ENCODE results near the gene NNT. TPM values are rescaled to one million over a fixed set of nuclear protein-coding genes. Genes with fewer than 3 reads are reported as not detected.
"Not testable (repeated sequence)": the region's sequence is repeated elsewhere in the genome, so short reads cannot be mapped to it uniquely, and the experiment has no call there.

NNT gene
- total RNA-seq, 2 experiments from 2014 or later, result 103 to 115 TPM

DNA sequence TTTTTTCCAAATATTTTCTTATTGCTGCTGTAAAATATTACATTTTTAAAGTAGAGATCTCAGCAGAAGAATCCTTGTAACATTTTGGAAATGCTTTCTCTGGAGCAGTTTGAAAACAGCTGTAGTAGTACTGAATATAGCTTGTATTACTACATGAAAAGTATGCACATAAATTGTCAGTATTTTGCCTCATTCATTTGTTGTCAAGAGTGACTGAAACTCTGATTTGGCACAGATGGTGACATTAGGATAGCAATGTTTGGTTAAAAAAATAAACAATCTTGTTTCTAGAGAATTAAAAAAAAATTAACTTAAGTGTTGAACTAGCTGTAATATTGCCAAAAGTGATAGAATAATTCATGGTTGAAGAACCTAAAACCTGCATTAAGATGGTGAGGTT lies 90.4 kb downstream of the NNT start:
- Mint-ChIP-seq H3K27me3 (no peaks in the 10 kb centered on the region), H3K27ac (no peak overlapping the region), H3K36me3 (peaks cover 76% of the 10 kb centered on the region), H3K4me3 (no peak overlapping the region), H3K4me1 (no peaks in the 10 kb centered on the region), H3K9me3 (ENCODE audit: low read depth) (peaks cover 17% of the 10 kb centered on the region)
- CTCF ChIA-PET, result no interaction called here
- DNase-seq, result no peak
- ATAC-seq, result no peak

DNA sequence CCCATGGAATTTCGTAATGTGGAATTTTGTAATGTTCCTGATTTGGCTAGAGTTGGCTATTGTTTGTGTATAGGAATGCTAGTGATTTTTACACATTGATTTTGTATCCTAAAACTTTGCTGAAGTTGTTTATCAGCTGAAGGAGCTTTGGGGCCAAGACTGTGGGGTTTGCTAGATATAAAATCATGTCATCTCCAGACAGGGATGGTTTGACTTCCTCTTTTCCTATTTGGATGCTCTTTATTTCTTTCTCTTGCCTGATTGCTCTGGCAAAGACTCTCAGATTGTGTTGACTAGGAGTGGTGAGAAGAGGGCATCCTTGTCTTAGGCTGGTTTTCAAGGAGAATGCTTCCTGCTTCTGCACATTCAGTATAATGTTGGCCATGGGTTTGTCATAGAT lies 91.0 kb downstream of the NNT start:
- H3K36me3 Mint-ChIP-seq, result peaks cover 70% of the 10 kb centered on the region
- no peaks in the 10 kb centered on the region for H3K27me3 Mint-ChIP-seq
- H3K27ac Mint-ChIP-seq, result no peak overlapping the region
- CTCF ChIA-PET, result no interaction called here
- H3K4me1 Mint-ChIP-seq, result no peaks in the 10 kb centered on the region
- H3K9me3 Mint-ChIP-seq (ENCODE audit: low read depth), result peaks cover 17% of the 10 kb centered on the region
- DNase-seq (no peak), ATAC-seq (no peak)
- no peak overlapping the region for H3K4me3 Mint-ChIP-seq

DNA sequence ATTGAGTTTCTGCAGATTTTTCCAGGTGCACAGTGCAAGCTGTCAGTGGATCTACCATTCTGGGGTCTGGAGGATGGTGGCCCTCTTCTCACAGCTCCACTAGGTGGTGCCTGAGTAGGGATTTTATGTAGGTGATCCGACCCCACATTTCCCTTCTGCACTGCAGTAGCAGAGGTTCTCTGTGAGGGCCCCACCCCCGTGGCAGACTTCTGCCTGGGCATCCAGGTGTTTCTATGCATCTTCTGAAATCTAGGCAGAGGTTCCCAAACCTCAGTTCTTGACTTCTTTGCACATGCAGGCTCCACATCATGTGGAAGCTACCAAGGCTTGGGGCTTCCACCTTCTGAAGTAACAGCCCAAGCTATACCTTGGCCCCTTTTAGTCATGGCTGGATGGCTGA lies 93.5 kb downstream of the NNT start:
- DNase-seq, CTCF ChIA-PET, H3K27ac Mint-ChIP-seq, H3K4me1 Mint-ChIP-seq, H3K27me3 Mint-ChIP-seq, ATAC-seq, H3K4me3 Mint-ChIP-seq: not testable (repeated sequence)
- peaks cover 17% of the 10 kb centered on the region for H3K9me3 Mint-ChIP-seq (ENCODE audit: low read depth)
- H3K36me3 Mint-ChIP-seq, result peaks cover 61% of the 10 kb centered on the region

DNA sequence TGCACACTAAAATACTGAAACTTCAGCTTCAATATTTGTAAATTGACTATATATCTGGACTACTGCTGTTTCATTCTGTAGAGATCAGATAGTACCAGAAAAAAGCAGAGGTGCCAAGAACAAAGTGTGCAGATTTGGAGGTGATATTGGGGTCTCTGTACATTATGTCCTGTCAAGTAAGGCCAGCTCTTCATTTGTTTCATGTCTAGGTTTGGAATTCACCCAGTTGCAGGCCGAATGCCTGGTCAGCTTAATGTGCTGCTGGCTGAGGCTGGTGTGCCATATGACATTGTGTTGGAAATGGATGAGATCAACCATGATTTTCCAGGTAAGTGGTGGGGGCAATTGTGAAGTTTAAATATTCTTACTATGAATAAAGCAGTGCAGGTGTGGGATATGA lies 96.9 kb downstream of the NNT start:
- DNase-seq (no peak), ATAC-seq (no peak)
- H3K9me3 Mint-ChIP-seq (ENCODE audit: low read depth), result peaks cover 11% of the 10 kb centered on the region
- no peak overlapping the region for H3K27ac Mint-ChIP-seq
- no peaks in the 10 kb centered on the region for H3K27me3 Mint-ChIP-seq
- no peaks in the 10 kb centered on the region for H3K4me1 Mint-ChIP-seq
- CTCF ChIA-PET, result no interaction called here
- peaks cover 60% of the 10 kb centered on the region for H3K36me3 Mint-ChIP-seq
- H3K4me3 Mint-ChIP-seq, result no peak overlapping the region

DNA sequence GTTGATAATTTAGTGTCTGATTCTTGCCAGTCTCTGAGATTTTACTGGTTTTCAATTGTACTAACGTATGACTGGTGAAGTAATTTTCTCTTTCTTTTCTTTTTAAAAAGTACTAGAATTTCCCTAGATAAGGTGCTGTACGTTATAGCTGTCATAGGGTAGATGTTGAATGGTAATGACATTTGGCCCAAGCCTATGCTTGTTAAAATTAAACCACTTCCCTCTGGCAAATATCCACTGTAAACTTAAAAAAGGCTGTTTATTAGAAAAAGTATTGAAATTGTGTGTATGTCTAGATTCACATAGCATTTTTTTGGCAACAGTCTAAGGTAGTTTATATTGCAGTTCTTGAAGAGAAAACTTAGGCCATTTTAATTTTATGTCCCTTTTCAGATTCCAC lies 97.6 kb downstream of the NNT start:
- no peak for DNase-seq
- ATAC-seq, result no peak
- no peaks in the 10 kb centered on the region for H3K4me1 Mint-ChIP-seq
- H3K27me3 Mint-ChIP-seq, result no peaks in the 10 kb centered on the region
- CTCF ChIA-PET, result no interaction called here
- H3K4me3 Mint-ChIP-seq, result no peak overlapping the region
- H3K27ac Mint-ChIP-seq, result no peak overlapping the region
- H3K9me3 Mint-ChIP-seq (ENCODE audit: low read depth), result peaks cover 6% of the 10 kb centered on the region
- H3K36me3 Mint-ChIP-seq, result peaks cover 59% of the 10 kb centered on the region

DNA sequence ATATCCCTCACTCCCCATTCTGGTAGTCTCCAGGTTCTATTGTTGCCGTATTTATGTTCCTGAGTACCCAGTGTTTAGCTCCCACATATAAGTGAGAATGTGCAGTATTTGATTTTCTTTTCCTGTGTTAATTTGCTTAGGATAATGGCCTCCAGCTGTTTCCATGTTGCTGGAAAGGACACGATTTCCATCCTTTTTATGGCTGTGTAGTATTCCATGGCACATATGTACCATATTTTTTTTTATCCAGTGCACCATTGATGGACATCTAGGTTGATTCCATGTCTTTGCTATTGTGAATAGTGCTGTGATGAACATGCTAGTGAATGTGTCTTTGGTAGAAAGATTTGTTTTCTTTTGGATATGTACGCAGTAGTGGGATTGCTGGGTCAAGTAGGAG lies 98.2 kb downstream of the NNT start:
- CTCF ChIA-PET, result no interaction called here
- DNase-seq (no peak), ATAC-seq (no peak)
- peaks cover 1% of the 10 kb centered on the region for H3K9me3 Mint-ChIP-seq (ENCODE audit: low read depth)
- no peak overlapping the region for H3K4me3 Mint-ChIP-seq
- no peak overlapping the region for H3K27ac Mint-ChIP-seq
- H3K4me1 Mint-ChIP-seq, result no peaks in the 10 kb centered on the region
- H3K36me3 Mint-ChIP-seq, result peaks cover 55% of the 10 kb centered on the region
- no peaks in the 10 kb centered on the region for H3K27me3 Mint-ChIP-seq

DNA sequence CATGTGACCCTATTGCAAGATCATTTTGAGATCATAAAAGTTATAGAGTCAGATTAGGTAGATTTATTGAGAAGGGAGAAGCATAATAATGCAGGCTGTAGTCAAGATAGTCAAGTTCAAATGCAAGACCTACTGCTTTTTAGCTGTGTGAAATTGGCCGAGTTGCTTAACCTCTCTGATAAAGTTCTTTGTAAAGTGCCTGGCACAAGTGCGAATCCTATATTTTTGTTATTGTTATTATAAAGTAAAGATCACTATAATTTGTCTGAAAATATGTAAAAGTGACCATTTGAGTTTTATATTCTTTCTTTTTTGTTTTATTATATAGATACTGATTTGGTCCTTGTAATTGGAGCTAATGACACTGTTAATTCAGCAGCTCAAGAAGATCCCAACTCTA lies 99.3 kb downstream of the NNT start:
- Mint-ChIP-seq H3K27me3 (no peaks in the 10 kb centered on the region), H3K9me3 (ENCODE audit: low read depth) (no peaks in the 10 kb centered on the region), H3K27ac (no peak overlapping the region), H3K4me1 (no peaks in the 10 kb centered on the region), H3K36me3 (peaks cover 49% of the 10 kb centered on the region), H3K4me3 (no peak overlapping the region)
- CTCF ChIA-PET, result no interaction called here
- ATAC-seq (no peak), DNase-seq (no peak)

DNA sequence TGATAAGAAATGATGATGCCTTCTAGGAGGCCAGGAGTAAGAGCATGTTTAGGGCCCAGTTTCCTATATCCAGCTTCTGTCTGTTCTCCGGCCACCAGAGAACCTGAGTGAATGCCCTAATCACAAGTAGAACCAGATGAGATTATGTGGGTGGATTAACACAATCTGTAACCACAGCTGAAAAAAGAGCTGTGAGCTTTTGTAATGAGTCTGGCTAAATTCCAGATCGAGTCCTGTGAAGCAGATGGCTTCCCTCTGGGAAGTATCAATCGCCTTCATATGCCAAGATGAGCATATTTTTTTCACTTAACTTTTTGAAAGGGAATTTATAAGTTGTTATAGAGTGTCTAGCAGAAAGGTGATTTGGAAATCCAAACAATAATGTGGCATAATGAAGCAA lies 99.8 kb downstream of the NNT start:
- no peak for DNase-seq
- peaks cover 46% of the 10 kb centered on the region for H3K36me3 Mint-ChIP-seq
- no peak overlapping the region for H3K27ac Mint-ChIP-seq
- no peak for ATAC-seq
- H3K4me1 Mint-ChIP-seq, result no peaks in the 10 kb centered on the region
- CTCF ChIA-PET, result no interaction called here
- no peaks in the 10 kb centered on the region for H3K9me3 Mint-ChIP-seq (ENCODE audit: low read depth)
- H3K4me3 Mint-ChIP-seq, result no peak overlapping the region
- no peaks in the 10 kb centered on the region for H3K27me3 Mint-ChIP-seq

DNA sequence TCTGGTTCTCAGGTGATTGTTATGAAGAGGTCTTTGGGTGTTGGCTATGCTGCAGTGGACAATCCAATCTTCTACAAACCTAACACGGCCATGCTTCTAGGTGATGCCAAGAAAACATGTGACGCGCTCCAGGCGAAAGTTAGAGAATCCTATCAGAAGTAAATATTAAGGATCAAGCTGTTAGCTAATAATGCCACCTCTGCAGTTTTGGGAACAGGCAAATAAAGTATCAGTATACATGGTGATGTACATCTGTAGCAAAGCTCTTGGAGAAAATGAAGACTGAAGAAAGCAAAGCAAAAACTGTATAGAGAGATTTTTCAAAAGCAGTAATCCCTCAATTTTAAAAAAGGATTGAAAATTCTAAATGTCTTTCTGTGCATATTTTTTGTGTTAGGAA lies 101.3 kb downstream of the NNT start:
- Mint-ChIP-seq H3K4me1 (no peaks in the 10 kb centered on the region), H3K27ac (no peak overlapping the region), H3K36me3 (peaks cover 44% of the 10 kb centered on the region), H3K9me3 (ENCODE audit: low read depth) (no peaks in the 10 kb centered on the region), H3K4me3 (no peak overlapping the region), H3K27me3 (no peaks in the 10 kb centered on the region)
- CTCF ChIA-PET, result no interaction called here
- no peak for ATAC-seq
- DNase-seq, result no peak

DNA sequence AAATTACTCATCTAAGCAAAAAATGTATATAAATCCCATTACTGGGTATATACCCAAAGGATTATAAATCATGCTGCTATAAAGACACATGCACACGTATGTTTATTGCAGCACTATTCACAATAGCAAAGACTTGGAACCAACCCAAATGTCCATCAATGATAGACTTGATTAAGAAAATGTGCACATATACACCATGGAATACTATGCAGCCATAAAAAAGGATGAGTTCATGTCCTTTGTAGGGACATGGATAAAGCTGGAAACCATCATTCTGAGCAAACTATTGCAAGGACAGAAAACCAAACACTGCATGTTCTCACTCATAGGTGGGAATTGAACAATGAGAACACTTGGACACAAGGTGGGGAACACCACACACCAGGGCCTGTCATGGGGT lies 103.6 kb downstream of the NNT start:
- CTCF ChIA-PET; H3K27ac Mint-ChIP-seq; H3K27me3 Mint-ChIP-seq; H3K4me3 Mint-ChIP-seq; ATAC-seq; DNase-seq; H3K4me1 Mint-ChIP-seq; H3K9me3 Mint-ChIP-seq (ENCODE audit: low read depth): not testable (repeated sequence)
- peaks cover 32% of the 10 kb centered on the region for H3K36me3 Mint-ChIP-seq

DNA sequence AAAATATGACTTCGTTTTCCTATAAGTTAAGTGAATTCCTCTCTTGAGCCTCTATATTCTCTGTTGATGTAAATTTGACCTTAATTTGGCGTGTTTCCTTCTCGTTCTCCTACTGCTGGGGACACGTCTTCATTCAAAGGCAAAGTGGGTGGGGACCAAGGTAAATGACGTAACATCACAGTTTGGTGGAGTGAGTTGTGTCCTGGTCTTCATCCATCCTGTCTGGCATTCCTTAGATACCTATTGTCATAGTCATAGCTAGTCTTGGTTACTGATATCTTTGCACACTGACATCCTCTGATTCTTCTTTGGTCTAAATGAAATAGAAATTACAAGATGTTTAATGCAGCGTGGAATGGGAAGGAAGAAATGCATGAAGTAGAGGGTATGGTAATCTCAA lies 108.5 kb downstream of the NNT start:
- peaks cover 3% of the 10 kb centered on the region for H3K36me3 Mint-ChIP-seq
- no peaks in the 10 kb centered on the region for H3K27me3 Mint-ChIP-seq
- CTCF ChIA-PET, result no interaction called here
- no peaks in the 10 kb centered on the region for H3K4me1 Mint-ChIP-seq
- ATAC-seq (no peak), DNase-seq (no peak)
- no peak overlapping the region for H3K4me3 Mint-ChIP-seq
- no peak overlapping the region for H3K27ac Mint-ChIP-seq
- H3K9me3 Mint-ChIP-seq (ENCODE audit: low read depth), result no peaks in the 10 kb centered on the region

DNA sequence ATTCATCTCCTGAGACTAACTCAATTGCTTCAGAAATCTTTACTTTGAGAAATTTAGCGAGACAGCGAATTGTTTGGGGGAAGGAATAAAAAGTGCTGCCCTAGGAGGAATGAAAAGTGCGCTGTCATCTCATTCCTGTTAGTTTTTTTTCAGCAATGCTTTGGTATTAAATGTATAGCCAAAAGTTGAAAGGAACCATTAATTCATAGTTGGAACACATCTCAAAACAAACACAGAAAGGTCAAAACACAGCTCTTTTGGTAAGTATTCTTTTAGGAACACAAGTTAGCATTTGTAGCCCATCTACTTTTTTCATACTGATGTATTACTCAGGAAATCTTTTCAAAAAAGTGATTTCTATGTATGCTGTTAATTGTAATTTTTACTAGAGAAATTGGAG lies 109.1 kb downstream of the NNT start:
- Mint-ChIP-seq H3K4me1 (no peaks in the 10 kb centered on the region), H3K36me3 (no peaks in the 10 kb centered on the region), H3K27ac (no peak overlapping the region), H3K9me3 (ENCODE audit: low read depth) (no peaks in the 10 kb centered on the region), H3K4me3 (no peak overlapping the region), H3K27me3 (no peaks in the 10 kb centered on the region)
- CTCF ChIA-PET, result no interaction called here
- ATAC-seq (no peak), DNase-seq (no peak)

DNA sequence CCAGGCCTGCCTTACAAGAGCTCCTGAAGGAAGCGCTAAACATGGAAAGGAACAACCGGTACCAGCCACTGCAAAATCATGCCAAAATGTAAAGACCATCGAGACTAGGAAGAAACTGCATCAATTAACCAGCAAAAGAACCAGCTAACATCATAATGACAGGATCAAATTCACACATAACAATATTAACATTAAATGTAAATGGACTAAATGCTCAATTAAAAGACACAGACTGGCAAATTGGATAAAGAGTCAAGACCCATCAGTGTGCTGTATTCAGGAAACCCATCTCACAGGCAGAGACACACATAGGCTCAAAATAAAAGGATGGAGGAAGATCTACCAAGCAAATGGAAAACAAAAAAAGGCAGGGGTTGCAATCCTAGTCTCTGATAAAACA lies 116.8 kb downstream of the NNT start:
- H3K9me3 Mint-ChIP-seq (ENCODE audit: low read depth); H3K4me1 Mint-ChIP-seq; H3K27ac Mint-ChIP-seq; ATAC-seq; H3K27me3 Mint-ChIP-seq; H3K4me3 Mint-ChIP-seq; H3K36me3 Mint-ChIP-seq; DNase-seq; CTCF ChIA-PET: not testable (repeated sequence)

DNA sequence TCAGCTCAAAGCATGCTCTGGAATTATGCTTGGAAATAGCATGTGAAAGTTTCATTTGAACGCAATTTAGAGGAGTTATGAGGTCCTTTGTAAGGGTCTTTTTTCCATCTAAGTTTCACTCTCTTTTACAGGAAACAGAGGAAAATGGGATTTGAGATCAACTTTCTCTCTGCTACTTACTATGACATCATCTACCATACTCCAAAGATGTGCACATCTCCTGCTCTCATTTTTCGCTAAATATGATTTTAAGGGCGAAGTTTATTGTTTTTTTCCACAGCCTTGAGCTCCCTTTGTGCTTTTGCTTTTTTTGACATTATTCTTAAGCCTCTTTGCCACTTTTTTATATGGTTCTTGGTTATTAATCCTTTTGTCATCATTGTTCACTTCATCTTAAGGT lies 125.6 kb downstream of the NNT start:
- no peaks in the 10 kb centered on the region for H3K36me3 Mint-ChIP-seq
- no peak for ATAC-seq
- H3K9me3 Mint-ChIP-seq (ENCODE audit: low read depth), result no peaks in the 10 kb centered on the region
- no peak overlapping the region for H3K27ac Mint-ChIP-seq
- DNase-seq, result no peak
- H3K4me3 Mint-ChIP-seq, result no peak overlapping the region
- H3K27me3 Mint-ChIP-seq, result peaks cover 15% of the 10 kb centered on the region
- H3K4me1 Mint-ChIP-seq, result peaks cover 2% of the 10 kb centered on the region
- CTCF ChIA-PET, result interaction anchor here (0.8 kb wide), 1 partner anchor 1056 kb away, joined by 3 read pairs; no protein-coding TSS in a partner anchor

DNA sequence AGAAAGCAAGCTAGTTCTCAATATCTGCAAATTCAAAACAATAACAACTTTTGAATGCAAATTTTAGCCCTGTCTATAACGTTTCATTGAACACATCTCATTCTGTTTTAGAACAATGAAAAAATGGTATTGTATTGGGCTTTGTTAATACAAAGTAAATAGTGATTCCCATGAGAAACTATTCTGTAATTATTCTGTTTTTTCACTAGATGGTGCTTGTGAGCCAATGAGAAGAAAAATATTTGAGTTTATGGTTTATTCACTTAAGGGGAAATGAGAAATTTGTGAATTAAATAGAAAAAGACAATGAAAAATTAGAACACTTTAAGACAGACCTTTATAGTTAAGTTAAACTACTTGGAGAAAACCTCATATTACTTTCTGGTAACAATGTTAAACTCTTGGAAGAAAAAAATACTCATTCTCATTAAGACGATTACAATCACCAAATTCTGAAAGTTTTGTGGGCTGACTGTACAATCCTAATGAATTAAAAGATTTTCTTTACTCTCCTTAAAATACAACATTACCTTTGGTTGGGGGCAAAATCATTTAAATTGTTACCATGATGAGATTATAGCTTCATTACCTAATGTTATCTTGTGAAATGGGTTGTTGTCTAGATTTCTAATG lies 127.0 kb downstream of the NNT start:
- Mint-ChIP-seq H3K36me3 (no peaks in the 10 kb centered on the region), H3K4me3 (no peak overlapping the region), H3K27me3 (peaks cover 15% of the 10 kb centered on the region), H3K4me1 (peaks cover 2% of the 10 kb centered on the region), H3K9me3 (ENCODE audit: low read depth) (no peaks in the 10 kb centered on the region), H3K27ac (no peak overlapping the region)
- DNase-seq, result no peak
- CTCF ChIA-PET, result no interaction called here
- no peak for ATAC-seq

Data from activated CD8-positive, alpha-beta memory T cell treated with anti-CD3 and anti-CD28 coated beads, Interleukin-2, amount 10 ng/mL, durations not matched to agents 7 days and 5 days (primary cell).